Keratinocyte (primary cell): ENCODE measurements around the gene MAP3K9.

ENCODE experiments used
- CTCF ChIP-seq, 3 experiments: IDR thresholded peaks in 1 of 3; conservative IDR thresholded peaks in 1 of 3; optimal IDR thresholded peaks in 1 of 3; 2 replicates in 2 of 3; 3 replicates in 1 of 3; pipeline versions ENCODE3 to v1.5.1; 2011; ENCODE audit warnings: low read length in 3 of 3, mild to moderate bottlenecking in 3 of 3, moderate library complexity in 2 of 3, control low read depth in 1 of 3, inconsistent platforms in 1 of 3; ENCODE audit not compliant: insufficient read depth in 2 of 3; ENCODE audit errors: extremely low read depth in 1 of 3
- EZH2 ChIP-seq: IDR thresholded peaks from one replicate; pipeline ENCODE4 v1.6.1; 2012; ENCODE audit warnings: inconsistent platforms, mild to moderate bottlenecking, low read length, moderate library complexity

DNA sequence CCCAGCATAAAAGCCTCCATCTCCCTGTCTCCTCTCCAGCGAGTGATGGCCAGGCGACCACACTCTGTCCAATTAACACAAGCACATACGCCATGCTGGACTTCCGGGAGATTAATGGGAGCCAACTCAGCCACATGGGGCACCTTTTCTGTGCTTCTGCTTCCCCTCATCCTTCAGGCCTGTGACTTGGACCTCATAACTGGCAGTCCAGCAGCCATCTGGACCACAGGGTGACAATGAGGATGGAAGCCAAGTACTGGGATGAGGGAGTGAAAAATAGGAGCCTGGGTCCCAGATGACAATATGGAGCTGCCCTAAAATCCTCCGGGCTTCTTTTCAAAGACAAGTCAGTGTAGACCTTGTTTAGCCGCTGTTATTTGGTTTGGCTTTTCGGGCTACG, 12.8 kb downstream of the MAP3K9 start:
- TF ChIP-seq CTCF (optimal IDR thresholded peaks at IDR 0.05 in 1 of 3, IDR thresholded peaks at IDR 0.05 in 1 of 3, conservative IDR thresholded peaks at IDR 0.05 in 1 of 3; ENCODE audit: extremely low read depth in 1 of 3, insufficient read depth in 2 of 3, low read length in 3 of 3) (no peak), EZH2 (no peak)
